Choroid plexus epithelial cell (primary cell): ENCODE measurements around the gene BCL11B.

Experiments
- DNase-seq: peaks from one replicate; pipeline ENCODE4 v3.0.0-alpha.2; 2010; ENCODE audit warnings: low read depth
- H3K4me3 ChIP-seq: 2 replicates; pipeline ENCODE4 v1.5.1; 2011; ENCODE audit warnings: low read depth, mild to moderate bottlenecking, control low read depth, low read length, moderate library complexity
- CTCF ChIP-seq: conservative IDR thresholded peaks from 2 replicates; pipeline ENCODE4 v1.5.1; 2011; ENCODE audit warnings: low read depth, mild to moderate bottlenecking, control low read depth, inconsistent platforms, low read length, moderate library complexity

The BCL11B gene

DNA sequence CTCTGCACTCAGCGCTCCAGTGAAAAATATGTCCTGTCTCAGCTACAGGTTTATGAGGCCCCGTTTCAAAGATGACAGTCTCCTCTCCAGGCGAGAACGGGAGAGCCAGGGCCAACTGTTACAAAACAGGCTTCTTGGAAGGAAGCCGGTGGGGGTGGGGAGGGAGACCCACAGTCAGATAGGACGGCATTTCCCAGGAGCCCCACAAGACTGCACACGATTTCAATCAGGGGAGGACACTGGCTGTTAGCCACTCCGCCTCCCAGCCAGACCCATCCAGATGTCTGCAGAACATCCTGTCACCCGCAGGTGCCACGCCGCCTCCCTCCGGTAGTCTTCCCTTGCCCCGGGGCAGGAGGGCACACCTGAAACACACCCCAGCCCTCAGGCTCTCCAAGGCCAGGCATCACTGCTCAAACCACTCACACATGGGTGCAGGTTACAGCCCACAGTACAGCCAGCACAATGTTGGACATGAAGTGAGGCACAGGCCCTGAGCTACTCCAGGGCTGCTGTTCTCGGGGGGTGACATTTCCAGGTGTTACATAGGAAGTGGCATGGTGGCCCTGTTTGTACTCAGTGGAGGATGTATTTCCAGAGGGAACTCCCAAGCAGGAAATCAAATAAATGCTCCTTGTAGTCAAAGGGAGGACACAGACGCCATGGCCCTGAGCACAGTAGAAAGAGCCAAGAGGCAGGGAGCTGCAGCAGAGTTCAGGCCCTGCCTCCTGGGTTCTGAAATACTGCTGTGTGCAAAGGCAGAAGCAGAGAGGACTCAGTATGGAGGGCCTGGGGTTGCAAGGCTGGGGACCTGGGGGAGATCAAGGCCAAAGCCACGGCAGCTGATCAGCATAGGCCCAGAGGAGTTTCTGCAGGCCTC, 138.1 kb downstream of the BCL11B start:
- no peak for TF ChIP-seq CTCF
- H3K4me3 ChIP-seq, result no peak overlapping the region
- no peak for DNase-seq

- TF ChIP-seq CTCF, result no peak
- DNase-seq, result no peak
- no peak overlapping the region for H3K4me3 ChIP-seq
Measured at GRCh38 chr14:99132821-99133635, 139.0 kb downstream of the BCL11B start.

- H3K4me3 ChIP-seq, result no peak overlapping the region
- no peak for TF ChIP-seq CTCF
- DNase-seq, result no peak
Measured at GRCh38 chr14:99131632-99132271, 140.2 kb downstream of the BCL11B start.

DNA sequence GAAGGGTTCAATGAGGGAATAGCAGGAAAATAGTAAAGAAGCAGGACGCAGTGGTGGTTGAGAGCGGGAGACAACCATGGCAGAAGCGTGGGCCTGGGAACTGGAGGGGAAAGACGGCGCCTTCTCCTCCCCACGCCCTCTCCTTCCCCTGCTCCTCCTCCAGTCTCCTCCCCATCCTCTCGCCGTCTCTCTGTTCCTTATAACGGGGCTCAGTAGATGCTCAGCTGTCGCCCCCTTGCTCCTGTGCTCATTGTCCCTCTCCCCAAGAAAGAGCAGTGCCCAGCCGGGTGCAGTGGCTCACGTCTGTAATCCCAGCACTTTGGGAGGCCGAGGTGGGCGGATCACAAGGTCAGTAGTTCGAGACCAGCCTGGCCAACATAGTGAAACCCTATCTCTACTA, 142.0 kb downstream of the BCL11B start:
- TF ChIP-seq CTCF, result no peak
- H3K4me3 ChIP-seq, result no peak overlapping the region
- no peak for DNase-seq

GRCh38 chr14:99129211-99129696, 142.7 kb downstream of the BCL11B start:
- TF ChIP-seq CTCF, result no peak
- no peak for DNase-seq
- no peak overlapping the region for H3K4me3 ChIP-seq

GRCh38 chr14:99128185-99128584, 143.8 kb downstream of the BCL11B start:
- H3K4me3 ChIP-seq, result no peak overlapping the region
- no peak for DNase-seq
- TF ChIP-seq CTCF, result no peak
